Measurements from ENCODE around the gene AATK. TPM values are rescaled to one million over a fixed set of nuclear protein-coding genes. Genes with fewer than 3 reads are reported as not detected.

AATK gene
- total RNA-seq, 2 donors from 2014 or later: 3.3 to 4.3 TPM

DNA sequence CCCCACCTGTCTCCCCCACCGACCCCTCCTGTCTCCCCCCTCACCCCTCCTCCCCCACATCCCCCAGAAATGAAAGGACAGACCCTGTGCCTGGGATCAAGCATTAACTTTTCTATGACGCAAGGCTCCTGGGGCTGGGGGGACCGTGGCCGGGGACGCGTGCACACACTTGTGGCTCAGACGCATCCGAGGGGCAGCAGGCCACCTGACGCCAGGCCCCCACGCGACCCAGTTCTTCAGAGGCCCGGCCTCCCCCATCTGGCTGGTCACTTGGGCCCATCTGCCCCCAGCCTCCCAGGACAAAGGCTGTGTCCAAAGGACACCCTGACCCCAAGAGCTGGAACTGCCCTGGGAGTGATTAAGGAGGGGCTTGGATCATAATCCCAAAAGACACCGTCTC is 14.7 kb downstream of the AATK start:
- 97% methylated on average over 6 to 12 of the region's 13 CpGs for WGBS, 2 experiments (ENCODE audit: insufficient coverage in 1 of 2, insufficient read length in 1 of 2)
- Histone ChIP-seq H3K9ac (ENCODE audit: extremely low read depth, low read length, poor library complexity, severe bottlenecking) (no peak overlapping the region), H3K4me1 (ENCODE audit: control insufficient read depth, insufficient read depth, low read length) (no peaks in the 10 kb centered on the region), H3K9me3 (ENCODE audit: control insufficient read depth, low read length) (no peaks in the 10 kb centered on the region), H3K27me3 (ENCODE audit: control insufficient read depth, insufficient read depth, low read length, poor library complexity, severe bottlenecking) (no peaks in the 10 kb centered on the region), H3K4me3 (ENCODE audit: low read length) (no peak overlapping the region), H3K36me3 (ENCODE audit: control insufficient read depth, insufficient read depth, low read length) (no peaks in the 10 kb centered on the region), H3K27ac (ENCODE audit: low read depth, low read length) (no peak overlapping the region)
- TF ChIP-seq, protein P1, sequence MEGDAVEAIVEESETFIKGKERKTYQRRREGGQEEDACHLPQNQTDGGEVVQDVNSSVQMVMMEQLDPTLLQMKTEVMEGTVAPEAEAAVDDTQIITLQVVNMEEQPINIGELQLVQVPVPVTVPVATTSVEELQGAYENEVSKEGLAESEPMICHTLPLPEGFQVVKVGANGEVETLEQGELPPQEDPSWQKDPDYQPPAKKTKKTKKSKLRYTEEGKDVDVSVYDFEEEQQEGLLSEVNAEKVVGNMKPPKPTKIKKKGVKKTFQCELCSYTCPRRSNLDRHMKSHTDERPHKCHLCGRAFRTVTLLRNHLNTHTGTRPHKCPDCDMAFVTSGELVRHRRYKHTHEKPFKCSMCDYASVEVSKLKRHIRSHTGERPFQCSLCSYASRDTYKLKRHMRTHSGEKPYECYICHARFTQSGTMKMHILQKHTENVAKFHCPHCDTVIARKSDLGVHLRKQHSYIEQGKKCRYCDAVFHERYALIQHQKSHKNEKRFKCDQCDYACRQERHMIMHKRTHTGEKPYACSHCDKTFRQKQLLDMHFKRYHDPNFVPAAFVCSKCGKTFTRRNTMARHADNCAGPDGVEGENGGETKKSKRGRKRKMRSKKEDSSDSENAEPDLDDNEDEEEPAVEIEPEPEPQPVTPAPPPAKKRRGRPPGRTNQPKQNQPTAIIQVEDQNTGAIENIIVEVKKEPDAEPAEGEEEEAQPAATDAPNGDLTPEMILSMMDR (conservative IDR thresholded peaks at IDR 0.05): no peak
- Mint-ChIP-seq H3K9me3 (no peaks in the 10 kb centered on the region), H3K27ac (no peak overlapping the region), H3K4me3 (no peak overlapping the region), H3K36me3 (ENCODE audit: low read depth) (no peaks in the 10 kb centered on the region), H3K27me3 (ENCODE audit: insufficient read depth) (no peaks in the 10 kb centered on the region), H3K4me1 (no peaks in the 10 kb centered on the region)
- no peak for DNase-seq

- no peaks in the 10 kb centered on the region for H3K36me3 ChIP-seq (ENCODE audit: control insufficient read depth, insufficient read depth, low read length)
- Mint-ChIP-seq H3K27me3 (ENCODE audit: insufficient read depth) (no peaks in the 10 kb centered on the region), H3K4me1 (no peaks in the 10 kb centered on the region), H3K9me3 (no peaks in the 10 kb centered on the region), H3K4me3 (no peak overlapping the region), H3K27ac (no peak overlapping the region), H3K36me3 (ENCODE audit: low read depth) (no peaks in the 10 kb centered on the region)
- no peak overlapping the region for H3K27ac ChIP-seq (ENCODE audit: low read depth, low read length)
- no peak for DNase-seq
- H3K9ac ChIP-seq (ENCODE audit: extremely low read depth, low read length, poor library complexity, severe bottlenecking): no peak overlapping the region
- H3K9me3 ChIP-seq (ENCODE audit: control insufficient read depth, low read length): no peaks in the 10 kb centered on the region
- TF ChIP-seq, protein P1 (conservative IDR thresholded peaks at IDR 0.05): no peak
- no peaks in the 10 kb centered on the region for H3K27me3 ChIP-seq (ENCODE audit: control insufficient read depth, insufficient read depth, low read length, poor library complexity, severe bottlenecking)
- no peak overlapping the region for H3K4me3 ChIP-seq (ENCODE audit: low read length)
- WGBS, 2 experiments (ENCODE audit: insufficient coverage in 1 of 2, insufficient read length in 1 of 2): 91 to 97% methylated on average over 10 to 14 of the region's 14 CpGs
- H3K4me1 ChIP-seq (ENCODE audit: control insufficient read depth, insufficient read depth, low read length): no peaks in the 10 kb centered on the region
Observed at GRCh38 chr17:81150377-81151077, 15.5 kb downstream of the AATK start.

DNA sequence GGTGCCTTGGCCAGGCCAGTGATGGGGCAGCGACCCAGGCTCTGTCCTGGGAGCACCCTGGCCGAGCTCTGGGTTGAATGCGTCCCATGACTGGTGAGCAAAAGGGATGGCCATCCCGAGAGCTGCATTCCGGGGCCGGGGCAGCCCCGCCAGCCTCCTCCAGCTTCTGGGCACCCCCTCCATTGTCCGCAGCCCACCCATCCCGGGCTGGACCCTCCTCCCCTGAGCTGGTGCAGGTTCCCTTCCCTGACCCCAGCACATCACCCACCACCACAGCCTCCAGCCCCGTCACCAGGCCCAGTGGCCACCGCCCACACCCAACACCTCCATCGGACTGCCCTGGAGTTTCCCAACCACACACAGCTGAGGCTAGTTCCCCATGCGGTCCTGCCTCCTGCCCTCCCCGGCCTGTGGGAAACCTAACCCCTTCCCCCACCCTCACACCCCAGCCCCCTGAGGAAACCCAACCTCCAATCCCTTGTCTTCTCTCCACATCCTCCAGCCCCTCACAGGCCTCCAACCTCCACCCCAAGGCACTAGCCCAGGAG is 17.0 kb downstream of the AATK start:
- H3K36me3 ChIP-seq (ENCODE audit: control insufficient read depth, insufficient read depth, low read length): no peaks in the 10 kb centered on the region
- no peak overlapping the region for H3K9ac ChIP-seq (ENCODE audit: extremely low read depth, low read length, poor library complexity, severe bottlenecking)
- TF ChIP-seq, protein P1 (conservative IDR thresholded peaks at IDR 0.05): no peak
- no peaks in the 10 kb centered on the region for H3K27me3 Mint-ChIP-seq (ENCODE audit: insufficient read depth)
- no peaks in the 10 kb centered on the region for H3K4me1 Mint-ChIP-seq
- no peak overlapping the region for H3K4me3 Mint-ChIP-seq
- H3K27ac ChIP-seq (ENCODE audit: low read depth, low read length): no peak overlapping the region
- no peaks in the 10 kb centered on the region for H3K36me3 Mint-ChIP-seq (ENCODE audit: low read depth)
- no peak overlapping the region for H3K4me3 ChIP-seq (ENCODE audit: low read length)
- no peaks in the 10 kb centered on the region for H3K9me3 Mint-ChIP-seq
- no peaks in the 10 kb centered on the region for H3K9me3 ChIP-seq (ENCODE audit: control insufficient read depth, low read length)
- 89 to 96% methylated on average over 8 to 14 of the region's 14 CpGs for WGBS, 2 experiments (ENCODE audit: insufficient coverage in 1 of 2, insufficient read length in 1 of 2)
- no peak overlapping the region for H3K27ac Mint-ChIP-seq
- no peak for DNase-seq
- no peaks in the 10 kb centered on the region for H3K4me1 ChIP-seq (ENCODE audit: control insufficient read depth, insufficient read depth, low read length)
- H3K27me3 ChIP-seq (ENCODE audit: control insufficient read depth, insufficient read depth, low read length, poor library complexity, severe bottlenecking): no peaks in the 10 kb centered on the region
